HTR-8/SVneo (cell line): Measurements from ENCODE around the gene SEC11C.

Experiments
- DNase-seq: peaks from one replicate; pipeline ENCODE4 v3.0.0; 2011; ENCODE audit warnings: low spot score, mixed read lengths; ENCODE audit not compliant: insufficient read length
- FAIRE-seq: peaks from 2 replicates; lab custom pipeline; 2011; peaks lifted over from hg19 to GRCh38; lab: Jason Lieb, UNC

SEC11C gene

DNA sequence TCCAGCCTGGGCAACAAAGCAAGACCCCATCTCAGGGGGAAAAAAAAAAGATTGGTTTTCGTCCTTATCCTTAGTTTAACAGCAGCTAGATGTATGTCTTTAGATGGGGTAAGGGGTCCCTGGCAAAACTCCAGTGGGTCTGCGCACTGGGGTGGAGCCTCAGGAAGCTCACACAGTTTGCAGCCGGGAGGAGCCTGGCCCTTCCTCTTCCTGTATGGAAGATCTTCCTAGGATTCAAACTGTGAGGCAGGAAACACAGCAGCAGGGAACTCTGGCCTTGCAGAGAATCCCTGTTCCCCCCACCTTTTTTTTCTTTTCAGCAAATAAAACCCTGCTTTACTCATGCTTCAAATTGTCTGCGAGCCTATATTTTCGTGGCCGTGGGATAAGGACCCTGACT is 67.8 kb downstream of the SEC11C start:
- DNase-seq (no peak), FAIRE-seq (no peak)
